WTC11 (cell line): ENCODE measurements around the gene KDM5A.

Experiments
- CTCF ChIP-seq: fragments of 200-600 bp; IDR thresholded peaks from 2 replicates; pipeline ENCODE4 v1.8.0; 2022; ENCODE audit warnings: antibody characterized with exemption
- JUN ChIP-seq: sonication (generic); formaldehyde crosslinking; IDR thresholded peaks from 2 replicates; pipeline ENCODE4 v1.8.0; 2023; ENCODE audit warnings: mild to moderate bottlenecking, missing genetic modification reagents
- MLX ChIP-seq: sonication (generic); formaldehyde crosslinking; IDR thresholded peaks from 2 replicates; pipeline ENCODE4 v1.8.1; 2023; ENCODE audit warnings: mild to moderate bottlenecking, missing genetic modification reagents, moderate library complexity
- ZBTB43 ChIP-seq: sonication (generic); formaldehyde crosslinking; IDR thresholded peaks from 2 replicates; pipeline ENCODE4 v1.8.1; 2023; ENCODE audit warnings: mild to moderate bottlenecking, missing genetic modification reagents
- ZNF671 ChIP-seq: fragments of 250-450 bp; sonication (Bioruptor Pico); IDR thresholded peaks from 2 replicates; pipeline ENCODE4 v1.8.0; 2021; ENCODE audit warnings: mild to moderate bottlenecking

GRCh38 chr12:386651-387050 lies 2.5 kb downstream of the KDM5A start:
- TF ChIP-seq CTCF, result no peak
- TF ChIP-seq JUN (CRISPR knock-in tag), result no peak
- no peak for TF ChIP-seq MLX (CRISPR knock-in tag)
- no peak for TF ChIP-seq ZBTB43 (CRISPR knock-in tag)
- TF ChIP-seq ZNF671 (CRISPR knock-in tag), result no peak
